SK-N-SH treated with all-trans-retinoic acid at 6 μM for 48 hours (cell line): Measurements from ENCODE around the gene ZNF691.
A peak's percentile ranks its signal among the peaks of the same experiment; 100 is the strongest.

Experiments
- ATAC-seq: fragments of 200-7000 bp; cut with Tn5 transposase; 3 replicates; pipeline ENCODE4 v1.9.1; 2020; ENCODE audit warnings: mild to moderate bottlenecking, moderate library complexity
- ARNTL ChIP-seq: fragments of 450-650 bp; formaldehyde crosslinking; IDR thresholded peaks from 2 replicates; pipeline ENCODE4 v1.5.0; 2020; ENCODE audit warnings: low read depth, mild to moderate bottlenecking, moderate library complexity, borderline replicate concordance
- BACH2 ChIP-seq: fragments of 250-450 bp; sonication (Bioruptor Pico); IDR thresholded peaks from 2 replicates; pipeline ENCODE4 v1.9.0; 2021; ENCODE audit warnings: mild to moderate bottlenecking, borderline replicate concordance
- CSDC2 ChIP-seq: fragments of 250-450 bp; sonication (Bioruptor Pico); IDR thresholded peaks from 2 replicates; pipeline ENCODE4 v1.5.0; 2020; ENCODE audit warnings: mild to moderate bottlenecking, moderate library complexity
- CSRNP3 ChIP-seq: fragments of 250-450 bp; sonication (Bioruptor Pico); IDR thresholded peaks from 2 replicates; pipeline ENCODE4 v1.5.1; 2021; ENCODE audit warnings: mild to moderate bottlenecking, moderate library complexity
- ESRRG ChIP-seq: fragments of 250-450 bp; sonication (Bioruptor Pico); IDR thresholded peaks from 2 replicates; pipeline ENCODE4 v1.6.1; 2021; ENCODE audit warnings: mild to moderate bottlenecking
- GLIS3 ChIP-seq: fragments of 250-450 bp; sonication (Bioruptor Pico); IDR thresholded peaks from 2 replicates; pipeline ENCODE4 v1.5.0; 2020; ENCODE audit warnings: mild to moderate bottlenecking, moderate library complexity
- ISL1 ChIP-seq: fragments of 250-450 bp; sonication (Bioruptor Pico); IDR thresholded peaks from 2 replicates; pipeline ENCODE4 v2.1.2; 2022; ENCODE audit warnings: mild to moderate bottlenecking, moderate library complexity
- OSR1 ChIP-seq: fragments of 250-450 bp; sonication (Bioruptor Pico); IDR thresholded peaks from 2 replicates; pipeline ENCODE4 v1.8.0; 2022; ENCODE audit warnings: moderate library complexity, mild to moderate bottlenecking, inconsistent platforms
- POU6F1 ChIP-seq: fragments of 250-450 bp; sonication (Bioruptor Pico); IDR thresholded peaks from 2 replicates; pipeline ENCODE4 v1.8.0; 2021; ENCODE audit warnings: low read depth, mild to moderate bottlenecking, moderate library complexity, borderline replicate concordance
- PPARA ChIP-seq: fragments of 250-450 bp; sonication (Bioruptor Pico); IDR thresholded peaks from 2 replicates; pipeline ENCODE4 v1.5.0; 2020; ENCODE audit warnings: mild to moderate bottlenecking, borderline replicate concordance
- RARB ChIP-seq: fragments of 250-450 bp; sonication (Bioruptor Pico); IDR thresholded peaks from 2 replicates; pipeline ENCODE4 v1.8.0; 2021; ENCODE audit warnings: mild to moderate bottlenecking, moderate library complexity
- SNAI2 ChIP-seq: fragments of 250-450 bp; sonication (Bioruptor Pico); IDR thresholded peaks from 2 replicates; pipeline ENCODE4 v1.5.0; 2020; ENCODE audit warnings: mild to moderate bottlenecking, moderate library complexity
- TCF4 ChIP-seq: fragments of 250-450 bp; sonication (Bioruptor Pico); IDR thresholded peaks from 2 replicates; pipeline ENCODE4 v1.8.0; 2021; ENCODE audit warnings: mild to moderate bottlenecking, moderate library complexity, borderline replicate concordance
- TOX ChIP-seq: fragments of 250-450 bp; sonication (Bioruptor Pico); IDR thresholded peaks from 2 replicates; pipeline ENCODE4 v1.8.0; 2021; ENCODE audit warnings: mild to moderate bottlenecking, moderate library complexity, borderline replicate concordance
- ZFP3 ChIP-seq: fragments of 250-450 bp; sonication (Bioruptor Pico); IDR thresholded peaks from 2 replicates; pipeline ENCODE4 v1.5.0; 2020; ENCODE audit warnings: mild to moderate bottlenecking, moderate library complexity
- ZNF565 ChIP-seq: fragments of 450-650 bp; formaldehyde crosslinking; conservative IDR thresholded peaks from 2 replicates; pipeline ENCODE4 v1.5.0; 2020; ENCODE audit warnings: low read depth, mild to moderate bottlenecking, moderate library complexity
- ZNF70 ChIP-seq: fragments of 450-650 bp; formaldehyde crosslinking; IDR thresholded peaks from 2 replicates; pipeline ENCODE4 v1.5.0; 2020; ENCODE audit warnings: mild to moderate bottlenecking, moderate library complexity
- ZNF8 ChIP-seq: fragments of 450-650 bp; formaldehyde crosslinking; IDR thresholded peaks from 2 replicates; pipeline ENCODE4 v1.5.0; 2020; ENCODE audit warnings: mild to moderate bottlenecking, moderate library complexity
- TF ChIP-seq, protein P1 (sequence below): fragments of 250-450 bp; sonication (Bioruptor Pico); IDR thresholded peaks from 2 replicates; pipeline ENCODE4 v1.5.0; 2020; ENCODE audit warnings: mild to moderate bottlenecking, moderate library complexity
- TF ChIP-seq, protein P2 (sequence below): fragments of 250-450 bp; sonication (Bioruptor Pico); IDR thresholded peaks from 2 replicates; pipeline ENCODE4 v1.8.0; 2020; ENCODE audit warnings: mild to moderate bottlenecking, moderate library complexity, borderline replicate concordance
- TF ChIP-seq, protein P3 (sequence below): fragments of 250-450 bp; sonication (Bioruptor Pico); IDR thresholded peaks from 2 replicates; pipeline ENCODE4 v1.5.1; 2020; ENCODE audit warnings: low read depth, mild to moderate bottlenecking, moderate library complexity

The ZNF691 gene

GRCh38 chr1:42822800-42823392 lies 23.5 kb upstream of the ZNF691 start:
- peak; percentile 88 for ATAC-seq
- TF ChIP-seq ESRRG (no peak), CSDC2 (CRISPR knock-in tag) (no peak), BACH2 (peak; percentile 67; the same call in 1 of the 2 replicates), ISL1 (CRISPR knock-in tag) (peak; percentile 78), TCF4 (CRISPR knock-in tag) (peak; percentile 82)
- TF ChIP-seq, protein P1, sequence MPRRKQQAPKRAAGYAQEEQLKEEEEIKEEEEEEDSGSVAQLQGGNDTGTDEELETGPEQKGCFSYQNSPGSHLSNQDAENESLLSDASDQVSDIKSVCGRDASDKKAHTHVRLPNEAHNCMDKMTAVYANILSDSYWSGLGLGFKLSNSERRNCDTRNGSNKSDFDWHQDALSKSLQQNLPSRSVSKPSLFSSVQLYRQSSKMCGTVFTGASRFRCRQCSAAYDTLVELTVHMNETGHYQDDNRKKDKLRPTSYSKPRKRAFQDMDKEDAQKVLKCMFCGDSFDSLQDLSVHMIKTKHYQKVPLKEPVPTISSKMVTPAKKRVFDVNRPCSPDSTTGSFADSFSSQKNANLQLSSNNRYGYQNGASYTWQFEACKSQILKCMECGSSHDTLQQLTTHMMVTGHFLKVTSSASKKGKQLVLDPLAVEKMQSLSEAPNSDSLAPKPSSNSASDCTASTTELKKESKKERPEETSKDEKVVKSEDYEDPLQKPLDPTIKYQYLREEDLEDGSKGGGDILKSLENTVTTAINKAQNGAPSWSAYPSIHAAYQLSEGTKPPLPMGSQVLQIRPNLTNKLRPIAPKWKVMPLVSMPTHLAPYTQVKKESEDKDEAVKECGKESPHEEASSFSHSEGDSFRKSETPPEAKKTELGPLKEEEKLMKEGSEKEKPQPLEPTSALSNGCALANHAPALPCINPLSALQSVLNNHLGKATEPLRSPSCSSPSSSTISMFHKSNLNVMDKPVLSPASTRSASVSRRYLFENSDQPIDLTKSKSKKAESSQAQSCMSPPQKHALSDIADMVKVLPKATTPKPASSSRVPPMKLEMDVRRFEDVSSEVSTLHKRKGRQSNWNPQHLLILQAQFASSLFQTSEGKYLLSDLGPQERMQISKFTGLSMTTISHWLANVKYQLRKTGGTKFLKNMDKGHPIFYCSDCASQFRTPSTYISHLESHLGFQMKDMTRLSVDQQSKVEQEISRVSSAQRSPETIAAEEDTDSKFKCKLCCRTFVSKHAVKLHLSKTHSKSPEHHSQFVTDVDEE (CRISPR knock-in tag), result peak; percentile 74

- TF ChIP-seq, protein P1 (CRISPR knock-in tag), result no peak
- TF ChIP-seq ZNF70 (no peak), ZNF565 (CRISPR knock-in tag) (no peak), SNAI2 (no peak), ARNTL (CRISPR knock-in tag) (no peak), GLIS3 (CRISPR knock-in tag) (no peak), ZFP3 (CRISPR knock-in tag) (no peak), POU6F1 (CRISPR knock-in tag) (no peak), CSDC2 (CRISPR knock-in tag) (no peak), TOX (CRISPR knock-in tag) (no peak), ZNF8 (CRISPR knock-in tag) (no peak), BACH2 (no peak), RARB (CRISPR knock-in tag) (no peak), OSR1 (no peak), CSRNP3 (no peak), PPARA (CRISPR knock-in tag) (no peak), ISL1 (CRISPR knock-in tag) (no peak)
- TF ChIP-seq, protein P2, sequence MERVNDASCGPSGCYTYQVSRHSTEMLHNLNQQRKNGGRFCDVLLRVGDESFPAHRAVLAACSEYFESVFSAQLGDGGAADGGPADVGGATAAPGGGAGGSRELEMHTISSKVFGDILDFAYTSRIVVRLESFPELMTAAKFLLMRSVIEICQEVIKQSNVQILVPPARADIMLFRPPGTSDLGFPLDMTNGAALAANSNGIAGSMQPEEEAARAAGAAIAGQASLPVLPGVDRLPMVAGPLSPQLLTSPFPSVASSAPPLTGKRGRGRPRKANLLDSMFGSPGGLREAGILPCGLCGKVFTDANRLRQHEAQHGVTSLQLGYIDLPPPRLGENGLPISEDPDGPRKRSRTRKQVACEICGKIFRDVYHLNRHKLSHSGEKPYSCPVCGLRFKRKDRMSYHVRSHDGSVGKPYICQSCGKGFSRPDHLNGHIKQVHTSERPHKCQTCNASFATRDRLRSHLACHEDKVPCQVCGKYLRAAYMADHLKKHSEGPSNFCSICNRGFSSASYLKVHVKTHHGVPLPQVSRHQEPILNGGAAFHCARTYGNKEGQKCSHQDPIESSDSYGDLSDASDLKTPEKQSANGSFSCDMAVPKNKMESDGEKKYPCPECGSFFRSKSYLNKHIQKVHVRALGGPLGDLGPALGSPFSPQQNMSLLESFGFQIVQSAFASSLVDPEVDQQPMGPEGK (CRISPR knock-in tag), result no peak
- TF ChIP-seq, protein P3, sequence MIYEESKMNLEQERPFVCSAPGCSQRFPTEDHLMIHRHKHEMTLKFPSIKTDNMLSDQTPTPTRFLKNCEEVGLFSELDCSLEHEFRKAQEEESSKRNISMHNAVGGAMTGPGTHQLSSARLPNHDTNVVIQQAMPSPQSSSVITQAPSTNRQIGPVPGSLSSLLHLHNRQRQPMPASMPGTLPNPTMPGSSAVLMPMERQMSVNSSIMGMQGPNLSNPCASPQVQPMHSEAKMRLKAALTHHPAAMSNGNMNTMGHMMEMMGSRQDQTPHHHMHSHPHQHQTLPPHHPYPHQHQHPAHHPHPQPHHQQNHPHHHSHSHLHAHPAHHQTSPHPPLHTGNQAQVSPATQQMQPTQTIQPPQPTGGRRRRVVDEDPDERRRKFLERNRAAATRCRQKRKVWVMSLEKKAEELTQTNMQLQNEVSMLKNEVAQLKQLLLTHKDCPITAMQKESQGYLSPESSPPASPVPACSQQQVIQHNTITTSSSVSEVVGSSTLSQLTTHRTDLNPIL (CRISPR knock-in tag), result no peak
- no peak for ATAC-seq
These were observed 21.9 kb upstream of the ZNF691 start for GRCh38 chr1:42824481-42825035.
